Astrocyte of the cerebellum (primary cell): ENCODE measurements around the gene DLGAP1.

Experiments
- DNase-seq: peaks from one replicate; pipeline ENCODE4 v3.0.0-alpha.2; 2011; ENCODE audit warnings: low read depth
- H3K4me3 ChIP-seq: 2 replicates; pipeline ENCODE4 v1.5.1; 2011; ENCODE audit warnings: mild to moderate bottlenecking, low read depth, low read length, moderate library complexity
- in situ Hi-C: cut with HindIII; loops from 2 replicates; pipeline ENCODE4 v1.10.0; 2017; ENCODE audit warnings: low sequenced_read_pairs
- TF ChIP-seq, protein P1 (sequence below): IDR thresholded peaks from 2 replicates; pipeline ENCODE4 v1.5.1; 2012; ENCODE audit warnings: low read length, low read depth, moderate library complexity, mild to moderate bottlenecking; ENCODE audit errors: missing control alignments

Gene DLGAP1

DNA sequence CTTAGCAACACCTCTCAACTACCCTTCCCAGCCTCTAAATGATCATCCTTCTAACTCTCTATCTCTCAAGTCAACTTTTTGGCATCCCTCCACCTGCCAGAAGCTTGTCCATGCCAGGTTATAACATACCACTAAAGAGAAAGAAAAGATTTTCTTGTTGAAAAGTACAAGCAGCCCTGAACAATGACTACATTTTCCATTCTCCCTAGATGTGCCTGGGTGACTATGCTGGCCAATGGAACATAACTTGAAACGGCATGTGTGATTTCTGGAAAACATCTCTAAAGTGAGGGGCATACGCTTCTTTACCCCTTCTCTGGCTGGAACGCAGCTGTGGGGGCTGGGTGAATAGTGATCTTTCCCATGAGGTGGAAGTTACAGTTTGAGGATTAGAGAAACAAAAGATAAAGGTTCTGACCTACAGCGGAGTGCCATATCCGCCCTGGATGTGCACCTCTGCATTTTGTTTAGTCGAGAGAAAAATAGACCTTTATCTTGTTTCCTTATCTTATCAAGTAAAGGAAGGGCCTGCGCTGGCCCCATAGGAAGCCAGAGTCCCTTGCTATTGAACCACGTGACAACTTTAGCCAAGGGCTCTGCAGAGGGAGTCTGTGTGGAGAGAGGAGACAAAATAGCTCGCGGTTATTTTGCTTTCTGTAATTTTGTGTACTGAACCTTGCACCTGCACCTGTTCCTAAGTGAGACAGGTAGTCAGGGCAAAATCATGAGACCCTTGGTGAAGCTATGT lies 568.4 kb downstream of the DLGAP1 start:
- TF ChIP-seq, protein P1, sequence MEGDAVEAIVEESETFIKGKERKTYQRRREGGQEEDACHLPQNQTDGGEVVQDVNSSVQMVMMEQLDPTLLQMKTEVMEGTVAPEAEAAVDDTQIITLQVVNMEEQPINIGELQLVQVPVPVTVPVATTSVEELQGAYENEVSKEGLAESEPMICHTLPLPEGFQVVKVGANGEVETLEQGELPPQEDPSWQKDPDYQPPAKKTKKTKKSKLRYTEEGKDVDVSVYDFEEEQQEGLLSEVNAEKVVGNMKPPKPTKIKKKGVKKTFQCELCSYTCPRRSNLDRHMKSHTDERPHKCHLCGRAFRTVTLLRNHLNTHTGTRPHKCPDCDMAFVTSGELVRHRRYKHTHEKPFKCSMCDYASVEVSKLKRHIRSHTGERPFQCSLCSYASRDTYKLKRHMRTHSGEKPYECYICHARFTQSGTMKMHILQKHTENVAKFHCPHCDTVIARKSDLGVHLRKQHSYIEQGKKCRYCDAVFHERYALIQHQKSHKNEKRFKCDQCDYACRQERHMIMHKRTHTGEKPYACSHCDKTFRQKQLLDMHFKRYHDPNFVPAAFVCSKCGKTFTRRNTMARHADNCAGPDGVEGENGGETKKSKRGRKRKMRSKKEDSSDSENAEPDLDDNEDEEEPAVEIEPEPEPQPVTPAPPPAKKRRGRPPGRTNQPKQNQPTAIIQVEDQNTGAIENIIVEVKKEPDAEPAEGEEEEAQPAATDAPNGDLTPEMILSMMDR = no peak
- no peak for DNase-seq
- in situ Hi-C loops = no loop called here
- H3K4me3 ChIP-seq = no peak overlapping the region

DNA sequence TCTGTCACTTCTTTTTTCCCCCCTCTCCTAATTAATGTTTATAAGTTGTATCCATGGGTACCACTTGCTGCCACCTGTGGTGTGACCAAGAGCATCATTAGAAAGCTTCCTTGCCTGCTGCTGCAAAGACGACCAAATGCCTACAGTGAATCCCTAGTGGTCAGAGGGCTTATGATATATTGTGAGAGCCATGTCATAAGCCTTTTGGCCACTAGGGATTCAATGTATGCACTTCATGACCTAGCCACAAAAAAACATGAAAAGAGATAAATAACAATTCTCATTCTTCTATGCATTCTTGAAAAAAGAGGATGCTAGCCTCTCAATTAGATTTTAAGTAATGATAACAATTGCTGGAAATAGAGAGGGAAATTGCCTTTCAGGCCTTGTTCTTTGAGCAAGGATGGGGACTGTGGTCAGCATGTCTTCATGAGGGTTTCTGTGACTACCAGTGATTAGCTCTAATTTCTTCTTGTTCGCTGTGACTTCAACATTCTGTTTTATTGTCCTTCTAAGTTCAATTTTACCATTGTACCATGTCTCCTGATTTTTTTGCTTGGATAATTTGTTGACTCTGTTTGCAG lies 569.8 kb downstream of the DLGAP1 start:
- no peak overlapping the region for H3K4me3 ChIP-seq
- in situ Hi-C loops = no loop called here
- no peak for DNase-seq
- TF ChIP-seq, protein P1 = no peak

DNA sequence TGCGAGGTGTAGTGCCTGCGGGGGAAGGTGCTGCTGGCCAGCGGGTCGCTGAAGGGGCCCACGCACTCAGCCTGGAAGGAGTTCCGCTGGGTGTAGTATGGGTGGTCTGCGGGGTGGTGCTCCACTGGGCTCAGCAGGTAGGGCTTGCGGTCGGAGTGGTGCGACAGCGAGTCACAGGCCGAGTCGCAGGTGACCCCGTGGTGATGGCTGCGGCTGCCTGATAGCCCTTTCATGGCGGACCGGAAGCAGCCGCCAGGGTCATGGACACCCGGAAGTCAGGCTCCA lies 575.3 kb downstream of the DLGAP1 start:
- no peak overlapping the region for H3K4me3 ChIP-seq
- TF ChIP-seq, protein P1 = no peak
- in situ Hi-C loops = no loop called here
- no peak for DNase-seq

DNA sequence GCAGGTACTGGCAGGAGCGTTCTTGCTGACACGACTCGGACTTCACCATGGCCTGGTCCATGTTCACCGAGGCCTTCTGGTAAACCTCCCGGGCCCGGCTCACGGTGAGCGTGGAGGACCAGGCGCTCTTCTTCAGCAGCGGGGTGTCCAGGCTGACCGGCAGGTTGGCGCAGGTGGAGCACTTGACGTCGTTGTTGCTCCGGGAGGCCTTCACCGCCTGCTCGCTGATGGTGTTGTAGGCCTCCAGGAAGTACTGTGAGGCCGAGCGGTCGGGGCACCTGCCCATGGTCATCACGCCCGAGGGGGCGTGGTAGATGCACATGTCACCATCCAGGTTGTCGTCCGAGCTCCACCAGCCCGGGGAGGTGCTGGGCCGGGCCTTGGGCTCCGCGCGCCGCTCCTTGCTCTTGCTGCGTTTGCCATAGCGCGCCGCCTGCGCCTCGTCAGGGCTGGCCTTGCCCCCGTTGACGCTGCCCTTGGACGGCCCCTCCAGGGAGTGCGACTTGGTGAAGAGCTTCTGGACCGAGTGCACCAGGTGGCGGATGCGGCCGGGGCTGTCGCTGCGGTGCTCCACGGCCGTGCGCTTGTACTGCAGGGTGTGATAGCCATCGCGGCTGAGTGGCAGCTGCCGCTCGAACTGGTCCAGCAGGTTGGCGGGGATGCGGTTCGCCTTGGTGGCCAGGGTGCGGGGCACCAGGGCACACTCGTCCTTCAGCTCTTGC lies 575.8 kb downstream of the DLGAP1 start:
- in situ Hi-C loops = no loop called here
- TF ChIP-seq, protein P1 = no peak
- H3K4me3 ChIP-seq = no peak overlapping the region
- no peak for DNase-seq

DNA sequence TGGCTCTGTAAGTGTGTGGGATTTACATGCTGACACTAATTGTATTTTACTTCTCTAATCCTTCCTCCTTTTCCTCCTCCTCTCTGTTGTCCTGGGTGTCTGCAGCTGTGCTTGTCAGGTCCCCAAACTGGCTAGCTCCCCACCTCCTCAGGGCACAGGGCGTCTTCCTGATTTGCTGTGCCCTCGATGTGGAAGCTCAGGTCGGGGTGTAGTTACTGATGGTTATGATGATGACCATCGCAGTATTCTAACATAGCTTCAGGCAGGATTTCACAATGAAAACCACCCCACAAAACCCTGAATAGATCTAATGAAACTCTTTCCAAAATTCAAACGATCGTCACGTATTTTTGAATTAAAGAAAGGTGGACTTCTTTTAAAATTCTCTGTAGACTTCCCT lies 576.7 kb downstream of the DLGAP1 start:
- no peak for DNase-seq
- no peak overlapping the region for H3K4me3 ChIP-seq
- in situ Hi-C loops = no loop called here
- TF ChIP-seq, protein P1 = no peak

DNA sequence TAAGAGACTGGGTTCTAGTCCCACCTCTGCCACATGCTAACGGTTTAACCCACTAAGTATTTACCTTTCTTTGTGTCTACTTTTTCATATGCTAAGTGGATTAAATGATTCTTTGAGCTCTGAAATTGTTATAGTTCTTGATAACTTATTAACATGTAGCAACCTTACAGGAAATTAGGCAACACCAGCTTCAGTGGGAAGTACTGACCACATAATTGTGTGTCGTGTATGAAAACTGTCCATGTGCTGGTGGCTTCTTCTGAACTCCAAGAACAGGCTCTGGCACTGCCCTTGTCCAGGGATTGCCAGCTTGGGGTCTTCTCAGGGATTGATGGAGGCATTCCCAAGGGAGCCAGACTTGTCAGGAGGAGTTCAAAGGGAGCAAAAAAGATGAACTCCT lies 577.4 kb downstream of the DLGAP1 start:
- TF ChIP-seq, protein P1 = no peak
- DNase-seq = no peak
- in situ Hi-C loops = no loop called here
- H3K4me3 ChIP-seq = no peak overlapping the region
